Measurements from ENCODE around the gene CRYZL1.
"Not testable (repeated sequence)": the region's sequence is repeated elsewhere in the genome, so short reads cannot be mapped to it uniquely, and the experiment has no call there.

CRYZL1 gene

DNA sequence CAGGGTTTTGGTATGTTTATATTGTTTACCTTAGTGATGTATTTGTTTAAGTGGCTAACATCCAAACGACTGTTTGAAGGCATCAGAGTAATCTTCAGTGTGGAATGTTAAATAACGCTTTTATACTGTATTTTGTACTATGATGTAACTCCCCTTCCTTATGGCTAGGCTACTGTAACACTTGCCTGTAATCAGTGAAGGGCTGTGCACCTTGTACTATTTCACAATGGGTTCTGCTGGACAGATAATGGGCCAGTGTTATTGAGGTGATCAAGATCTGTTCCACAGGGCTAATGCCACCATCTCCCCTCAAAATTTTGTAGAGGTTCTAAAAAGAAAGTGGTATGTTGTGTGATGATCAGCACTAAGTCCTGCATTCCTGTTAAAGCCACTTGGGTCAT lies 64.8 kb downstream of the CRYZL1 start:
- H3K27ac Mint-ChIP-seq, CTCF ChIA-PET, DNase-seq, H3K4me3 Mint-ChIP-seq, H3K9me3 Mint-ChIP-seq, H3K4me1 Mint-ChIP-seq, H3K27me3 Mint-ChIP-seq: not testable (repeated sequence)
- H3K36me3 Mint-ChIP-seq: peaks cover 48% of the 10 kb centered on the region

DNA sequence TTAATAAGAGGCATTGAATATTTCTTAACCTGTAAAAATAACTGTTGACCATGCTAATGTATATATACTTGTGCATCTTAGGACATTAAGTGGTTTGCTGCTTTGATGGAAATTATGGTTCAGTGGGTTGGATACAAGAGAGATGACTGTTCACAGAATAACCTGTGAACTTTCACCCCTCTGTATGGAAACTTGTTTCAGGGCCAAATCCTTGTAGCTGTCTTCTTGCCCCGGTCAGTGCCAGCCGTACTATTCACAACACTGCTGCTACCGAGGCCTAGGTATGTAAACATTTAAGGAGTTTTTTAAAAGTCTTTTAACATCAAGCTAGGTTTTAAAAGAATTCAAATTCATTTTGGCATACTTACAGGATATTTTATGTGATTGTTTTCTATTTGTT lies 69.2 kb downstream of the CRYZL1 start:
- Mint-ChIP-seq H3K27ac (no peak overlapping the region), H3K36me3 (peaks cover 56% of the 10 kb centered on the region), H3K9me3 (no peaks in the 10 kb centered on the region), H3K4me1 (peaks cover 3% of the 10 kb centered on the region), H3K27me3 (no peaks in the 10 kb centered on the region), H3K4me3 (no peak overlapping the region)
- DNase-seq: no peak
- CTCF ChIA-PET: interaction anchor here (1.0 kb wide), 1 partner anchor 11 kb away, joined by 4 read pairs; no protein-coding TSS in a partner anchor

DNA sequence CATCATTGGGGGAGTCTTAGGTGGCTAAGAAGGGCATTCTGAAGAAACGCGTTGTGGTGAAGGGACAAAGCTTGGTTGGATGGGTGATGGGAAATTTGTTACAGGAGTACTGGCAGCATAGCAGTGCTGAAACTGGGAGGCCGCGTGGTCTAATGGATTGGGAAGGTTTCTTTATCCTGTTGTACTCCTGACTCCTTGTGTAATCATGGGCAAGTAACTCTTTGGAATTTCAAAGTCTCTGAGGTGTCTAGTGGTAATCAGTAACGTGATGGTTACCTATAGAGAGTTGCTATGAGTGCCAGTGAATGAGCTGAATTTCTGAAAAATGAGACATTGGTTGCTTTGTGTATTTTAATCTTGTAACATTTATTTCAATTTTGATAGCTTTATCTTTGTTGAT lies 71.5 kb downstream of the CRYZL1 start:
- Mint-ChIP-seq H3K4me1 (peaks cover 3% of the 10 kb centered on the region), H3K27me3 (no peaks in the 10 kb centered on the region), H3K4me3 (no peak overlapping the region), H3K36me3 (peaks cover 49% of the 10 kb centered on the region), H3K9me3 (no peaks in the 10 kb centered on the region), H3K27ac (peak overlapping the region; percentile 68)
- DNase-seq: no peak
- CTCF ChIA-PET: no interaction called here

DNA sequence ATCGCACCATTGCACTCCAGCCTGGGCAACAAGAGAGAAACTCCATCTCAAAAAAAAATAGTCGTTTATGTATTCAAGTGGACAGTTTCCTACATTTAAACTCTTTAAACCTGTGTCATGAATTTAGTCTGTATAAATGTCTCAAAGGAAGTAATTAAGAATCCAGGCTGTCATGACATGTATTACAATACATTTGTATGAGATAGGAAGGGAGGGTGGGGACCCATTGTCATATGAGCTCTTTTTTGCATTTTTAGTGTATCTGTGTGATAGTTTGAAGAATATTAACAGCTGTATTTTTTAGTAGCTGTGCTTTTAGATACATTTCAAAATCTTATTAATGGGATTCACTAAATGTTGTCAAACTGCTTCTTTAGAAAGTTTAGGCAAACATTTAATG lies 73.1 kb downstream of the CRYZL1 start:
- no peak overlapping the region for H3K4me3 Mint-ChIP-seq
- H3K27me3 Mint-ChIP-seq: no peaks in the 10 kb centered on the region
- CTCF ChIA-PET: no interaction called here
- H3K27ac Mint-ChIP-seq: no peak overlapping the region
- DNase-seq: no peak
- peaks cover 3% of the 10 kb centered on the region for H3K4me1 Mint-ChIP-seq
- peaks cover 50% of the 10 kb centered on the region for H3K36me3 Mint-ChIP-seq
- no peaks in the 10 kb centered on the region for H3K9me3 Mint-ChIP-seq

DNA sequence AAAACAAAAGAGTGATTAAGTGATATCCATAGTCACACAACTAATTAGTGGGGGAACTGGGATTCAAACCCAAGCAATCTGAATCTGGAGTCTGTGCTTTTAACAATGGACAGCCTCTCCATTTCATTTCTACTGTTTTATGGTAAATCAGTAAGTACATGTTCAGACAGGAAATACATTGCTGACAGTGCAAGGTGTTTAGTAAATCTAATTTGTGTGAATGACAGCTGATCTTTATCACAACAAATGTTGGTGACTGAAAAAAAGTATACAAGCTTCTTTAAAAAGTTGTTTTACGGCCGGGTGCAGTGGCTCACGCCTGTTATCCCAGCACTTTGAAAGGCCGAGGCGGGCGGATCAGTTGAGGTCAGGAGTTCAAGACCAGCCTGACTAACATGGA lies 73.6 kb downstream of the CRYZL1 start:
- H3K9me3 Mint-ChIP-seq: no peaks in the 10 kb centered on the region

DNA sequence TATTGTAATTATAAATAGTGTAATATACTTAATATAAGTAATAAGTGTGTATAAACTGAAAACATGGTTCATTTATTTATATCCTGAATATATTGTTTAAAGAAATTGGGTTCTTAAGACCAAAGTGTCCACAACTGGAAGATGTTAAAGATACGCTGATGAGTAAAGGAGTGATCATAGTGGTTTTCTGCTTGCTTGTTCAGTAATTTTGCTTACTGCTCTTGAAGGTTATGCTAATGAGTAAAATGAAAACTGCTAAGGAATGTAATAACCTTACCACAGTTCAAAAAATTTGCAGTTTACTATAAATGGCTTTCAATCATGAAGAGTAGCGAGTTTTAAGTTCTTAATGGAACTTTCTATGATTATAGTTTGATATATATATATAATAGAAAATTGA lies 75.0 kb downstream of the CRYZL1 start:
- CTCF ChIA-PET: interaction anchor here (1.2 kb wide), 1 partner anchor 40 kb away, joined by 4 read pairs; no protein-coding TSS in a partner anchor
- no peak for DNase-seq
- peaks cover 5% of the 10 kb centered on the region for H3K4me1 Mint-ChIP-seq
- H3K36me3 Mint-ChIP-seq: peaks cover 45% of the 10 kb centered on the region
- no peaks in the 10 kb centered on the region for H3K27me3 Mint-ChIP-seq
- H3K27ac Mint-ChIP-seq: no peak overlapping the region
- H3K9me3 Mint-ChIP-seq: no peaks in the 10 kb centered on the region
- H3K4me3 Mint-ChIP-seq: no peak overlapping the region

More for the DNA sequence above, 73.6 kb downstream of the CRYZL1 start:
- no peak overlapping the region for H3K27ac Mint-ChIP-seq
- peaks cover 3% of the 10 kb centered on the region for H3K4me1 Mint-ChIP-seq
- DNase-seq: no peak
- CTCF ChIA-PET: no interaction called here
- H3K36me3 Mint-ChIP-seq: peaks cover 50% of the 10 kb centered on the region
- no peaks in the 10 kb centered on the region for H3K27me3 Mint-ChIP-seq
- no peak overlapping the region for H3K4me3 Mint-ChIP-seq

DNA sequence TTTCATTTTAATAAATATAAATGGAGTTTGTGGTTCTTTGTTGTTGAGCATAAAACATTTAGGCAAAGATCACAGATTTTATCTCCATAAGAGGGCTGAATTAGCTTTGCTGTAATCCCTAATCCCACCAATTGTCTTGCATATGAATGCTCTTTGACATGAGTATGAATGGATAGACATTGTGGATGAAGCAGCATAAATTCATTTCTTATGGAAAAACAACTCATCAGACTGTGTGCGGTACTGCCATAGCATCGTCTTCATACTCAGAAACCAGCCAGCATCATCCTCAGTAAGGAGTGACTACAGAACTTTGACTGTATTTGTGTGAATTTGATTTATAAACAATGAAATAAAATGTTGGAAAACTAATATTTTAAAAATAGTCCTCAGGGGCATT lies 79.2 kb downstream of the CRYZL1 start:
- H3K4me1 Mint-ChIP-seq: peaks cover 9% of the 10 kb centered on the region
- H3K4me3 Mint-ChIP-seq: no peak overlapping the region
- H3K27me3 Mint-ChIP-seq: no peaks in the 10 kb centered on the region
- CTCF ChIA-PET: no interaction called here
- H3K9me3 Mint-ChIP-seq: no peaks in the 10 kb centered on the region
- no peak overlapping the region for H3K27ac Mint-ChIP-seq
- no peak for DNase-seq
- peaks cover 60% of the 10 kb centered on the region for H3K36me3 Mint-ChIP-seq

DNA sequence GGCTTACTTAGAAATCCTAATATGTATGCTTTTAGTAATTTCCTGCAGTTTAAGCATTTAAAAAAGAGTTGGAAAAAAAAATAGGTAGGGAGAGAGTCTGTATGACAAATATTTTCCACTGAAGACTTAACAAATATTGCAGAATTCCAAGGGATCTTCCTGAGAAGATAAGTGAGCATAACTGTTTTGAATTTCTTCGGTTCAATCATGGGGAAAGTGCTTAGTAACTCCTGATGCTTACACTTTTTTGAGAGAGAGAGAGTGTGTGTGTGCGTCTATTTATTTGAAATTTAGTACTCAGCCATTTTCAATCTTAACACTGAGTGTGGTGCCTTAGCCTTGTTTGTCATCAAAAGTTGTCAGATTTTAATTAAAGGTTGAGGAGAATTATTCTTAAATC lies 80.2 kb downstream of the CRYZL1 start:
- H3K9me3 Mint-ChIP-seq: no peaks in the 10 kb centered on the region
- CTCF ChIA-PET: no interaction called here
- peak overlapping the region; percentile 0 for H3K27ac Mint-ChIP-seq
- no peaks in the 10 kb centered on the region for H3K27me3 Mint-ChIP-seq
- DNase-seq: no peak
- H3K4me3 Mint-ChIP-seq: no peak overlapping the region
- H3K4me1 Mint-ChIP-seq: peaks cover 18% of the 10 kb centered on the region
- H3K36me3 Mint-ChIP-seq: peaks cover 68% of the 10 kb centered on the region

DNA sequence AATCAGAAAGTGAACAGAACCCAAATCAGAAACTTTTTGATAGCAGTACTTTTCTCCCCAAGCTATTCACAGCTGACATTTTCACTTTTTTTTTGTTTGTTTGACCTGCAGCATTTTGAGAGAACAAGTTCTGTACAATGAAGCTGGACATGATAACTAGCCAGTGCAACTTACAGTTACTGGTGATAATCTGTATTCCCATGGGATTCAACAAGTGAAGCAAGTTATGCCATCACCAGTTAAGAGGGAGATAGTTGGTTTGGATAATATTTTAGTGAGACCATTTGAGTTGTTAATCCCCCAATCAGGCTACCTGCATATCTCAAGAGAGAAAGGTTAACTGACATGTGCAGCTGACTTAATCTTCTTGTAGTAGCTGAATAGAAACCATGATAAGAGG lies 80.6 kb downstream of the CRYZL1 start:
- H3K36me3 Mint-ChIP-seq: peaks cover 72% of the 10 kb centered on the region
- no peak overlapping the region for H3K27ac Mint-ChIP-seq
- H3K27me3 Mint-ChIP-seq: no peaks in the 10 kb centered on the region
- no peak overlapping the region for H3K4me3 Mint-ChIP-seq
- H3K9me3 Mint-ChIP-seq: no peaks in the 10 kb centered on the region
- no peak for DNase-seq
- peaks cover 22% of the 10 kb centered on the region for H3K4me1 Mint-ChIP-seq
- CTCF ChIA-PET: no interaction called here

DNA sequence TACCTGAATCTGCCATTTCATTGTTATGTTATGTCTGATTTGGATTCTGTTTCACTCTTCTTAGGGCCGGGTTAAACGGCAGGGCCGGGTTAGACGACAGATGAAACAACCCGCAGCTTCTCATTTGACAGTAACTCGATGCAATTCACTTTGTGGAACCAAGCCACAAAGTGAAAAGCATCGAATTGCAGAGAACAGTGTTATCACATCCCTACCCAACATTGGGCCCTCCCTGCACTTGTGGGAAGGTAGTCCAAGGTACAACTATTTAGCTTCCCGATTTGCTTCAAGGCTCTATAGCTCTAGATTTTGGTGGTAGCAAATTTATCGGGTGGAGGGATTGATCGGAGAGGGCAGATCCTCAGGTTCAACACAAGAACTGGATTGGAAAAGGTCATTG lies 81.7 kb downstream of the CRYZL1 start:
- CTCF ChIA-PET: interaction anchor here (1.1 kb wide), 1 partner anchor 80 kb away, joined by 3 read pairs; the partner anchor contains the start of gene TMEM50B
- Mint-ChIP-seq H3K4me3 (no peak overlapping the region), H3K4me1 (peaks cover 27% of the 10 kb centered on the region), H3K27me3 (no peaks in the 10 kb centered on the region), H3K9me3 (no peaks in the 10 kb centered on the region), H3K27ac (no peak overlapping the region), H3K36me3 (peaks cover 80% of the 10 kb centered on the region)
- DNase-seq: no peak

DNA sequence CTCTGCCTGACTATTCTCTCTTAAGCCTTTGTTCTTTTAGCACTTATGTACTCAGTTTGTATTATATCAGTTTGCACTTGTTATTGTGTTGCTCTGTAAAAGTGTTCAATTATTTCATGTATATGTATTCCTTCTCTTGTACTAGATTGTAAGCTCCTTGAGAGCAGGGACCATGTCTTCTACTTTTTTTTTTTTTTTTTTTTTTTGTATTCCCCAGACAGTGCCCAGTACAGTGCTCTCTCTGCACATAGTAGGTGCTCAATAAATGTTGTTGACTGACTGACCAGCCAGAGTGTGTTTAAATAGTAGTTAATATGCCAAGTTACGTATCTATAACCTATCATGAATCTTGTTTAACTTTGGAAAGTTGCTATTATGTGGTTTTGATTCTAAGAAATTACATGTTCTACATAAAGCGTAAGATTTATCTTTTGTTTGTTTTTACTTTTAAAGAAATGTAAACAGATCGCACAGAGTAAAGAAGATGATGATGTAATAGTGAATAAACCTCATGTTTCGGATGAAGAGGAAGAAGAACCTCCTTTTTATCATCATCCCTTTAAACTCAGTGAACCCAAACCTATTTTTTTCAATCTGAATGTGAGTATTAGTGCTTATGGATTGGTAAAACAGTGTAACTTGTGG lies 82.6 kb downstream of the CRYZL1 start:
- no peak for DNase-seq
- H3K9me3 Mint-ChIP-seq: no peaks in the 10 kb centered on the region
- H3K27ac Mint-ChIP-seq: no peak overlapping the region
- no peak overlapping the region for H3K4me3 Mint-ChIP-seq
- H3K27me3 Mint-ChIP-seq: no peaks in the 10 kb centered on the region
- CTCF ChIA-PET: interaction anchor here (1.1 kb wide), 1 partner anchor 79 kb away, joined by 3 read pairs; the partner anchor contains the start of gene TMEM50B
- H3K36me3 Mint-ChIP-seq: peaks cover 84% of the 10 kb centered on the region
- peaks cover 37% of the 10 kb centered on the region for H3K4me1 Mint-ChIP-seq

DNA sequence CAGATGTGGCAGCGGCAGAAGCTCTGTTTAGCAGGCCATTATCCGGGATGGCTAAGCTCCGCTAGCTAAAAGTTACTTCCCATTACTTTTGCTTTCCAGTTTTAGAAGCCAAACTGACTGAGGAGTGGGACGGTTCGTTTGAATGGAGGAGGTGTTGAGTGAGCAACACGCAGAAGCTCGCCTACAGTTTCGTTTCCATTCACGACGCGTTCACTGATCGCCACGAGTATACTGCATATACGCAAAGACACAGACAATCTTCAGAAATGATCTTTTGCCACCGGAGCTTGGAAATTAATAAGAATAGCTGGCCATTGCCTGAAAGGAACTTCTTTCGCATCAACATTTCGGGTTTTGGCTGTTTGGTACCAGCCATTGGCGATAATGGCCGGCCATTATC lies 84.1 kb downstream of the CRYZL1 start:
- CTCF ChIA-PET: interaction anchor here (0.6 to 2.2 kb wide), 2 partner anchors 49 to 317 kb away, joined by 3 to 9 read pairs; no protein-coding TSS in a partner anchor
- peaks cover 43% of the 10 kb centered on the region for H3K4me1 Mint-ChIP-seq

DNA sequence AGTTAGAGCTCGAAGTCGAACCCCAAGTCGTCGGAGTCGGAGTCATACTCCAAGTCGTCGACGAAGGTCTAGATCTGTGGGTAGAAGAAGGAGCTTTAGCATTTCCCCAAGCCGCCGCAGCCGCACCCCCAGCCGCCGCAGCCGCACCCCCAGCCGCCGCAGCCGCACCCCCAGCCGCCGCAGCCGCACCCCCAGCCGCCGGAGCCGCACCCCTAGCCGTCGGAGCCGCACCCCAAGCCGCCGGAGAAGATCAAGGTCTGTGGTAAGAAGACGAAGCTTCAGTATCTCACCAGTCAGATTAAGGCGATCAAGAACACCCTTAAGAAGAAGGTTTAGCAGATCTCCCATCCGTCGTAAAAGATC lies 86.6 kb downstream of the CRYZL1 start:
- CTCF ChIA-PET: no interaction called here
- Mint-ChIP-seq H3K4me3 (no peak overlapping the region), H3K27ac (no peak overlapping the region)

More for the DNA sequence above, 84.1 kb downstream of the CRYZL1 start:
- Mint-ChIP-seq H3K27me3 (no peaks in the 10 kb centered on the region), H3K36me3 (peaks cover 83% of the 10 kb centered on the region), H3K27ac (no peak overlapping the region), H3K9me3 (no peaks in the 10 kb centered on the region), H3K4me3 (no peak overlapping the region)
- no peak for DNase-seq

DNA sequence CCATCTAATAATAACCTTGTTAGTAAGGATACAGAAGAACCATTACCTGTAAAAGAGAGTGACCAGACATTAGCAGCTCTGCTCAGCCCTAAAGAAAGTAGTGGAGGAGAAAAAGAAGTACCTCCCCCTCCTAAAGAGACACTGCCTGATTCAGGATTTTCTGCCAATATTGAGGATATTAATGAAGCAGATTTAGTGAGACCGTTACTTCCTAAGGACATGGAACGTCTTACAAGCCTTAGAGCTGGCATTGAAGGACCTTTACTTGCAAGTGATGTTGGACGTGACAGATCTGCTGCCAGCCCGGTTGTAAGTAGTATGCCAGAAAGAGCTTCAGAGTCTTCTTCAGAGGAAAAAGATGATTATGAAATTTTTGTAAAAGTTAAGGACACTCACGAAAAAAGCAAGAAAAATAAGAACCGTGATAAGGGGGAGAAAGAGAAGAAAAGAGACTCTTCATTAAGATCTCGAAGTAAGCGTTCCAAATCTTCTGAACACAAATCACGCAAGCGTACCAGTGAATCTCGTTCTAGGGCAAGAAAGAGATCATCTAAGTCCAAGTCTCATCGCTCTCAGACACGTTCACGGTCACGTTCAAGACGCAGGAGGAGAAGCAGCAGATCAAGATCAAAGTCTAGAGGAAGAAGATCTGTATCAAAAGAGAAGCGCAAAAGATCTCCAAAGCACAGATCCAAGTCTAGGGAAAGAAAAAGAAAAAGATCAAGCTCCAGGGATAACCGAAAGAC lies 87.1 kb downstream of the CRYZL1 start:
- H3K9me3 Mint-ChIP-seq: no peaks in the 10 kb centered on the region
- CTCF ChIA-PET: no interaction called here
- peak overlapping the region; percentile 38 for H3K27ac Mint-ChIP-seq

More for the DNA sequence above, 86.6 kb downstream of the CRYZL1 start:
- H3K9me3 Mint-ChIP-seq: no peaks in the 10 kb centered on the region
- H3K4me1 Mint-ChIP-seq: peaks cover 37% of the 10 kb centered on the region
- DNase-seq: no peak
- H3K27me3 Mint-ChIP-seq: no peaks in the 10 kb centered on the region
- peaks cover 80% of the 10 kb centered on the region for H3K36me3 Mint-ChIP-seq

DNA sequence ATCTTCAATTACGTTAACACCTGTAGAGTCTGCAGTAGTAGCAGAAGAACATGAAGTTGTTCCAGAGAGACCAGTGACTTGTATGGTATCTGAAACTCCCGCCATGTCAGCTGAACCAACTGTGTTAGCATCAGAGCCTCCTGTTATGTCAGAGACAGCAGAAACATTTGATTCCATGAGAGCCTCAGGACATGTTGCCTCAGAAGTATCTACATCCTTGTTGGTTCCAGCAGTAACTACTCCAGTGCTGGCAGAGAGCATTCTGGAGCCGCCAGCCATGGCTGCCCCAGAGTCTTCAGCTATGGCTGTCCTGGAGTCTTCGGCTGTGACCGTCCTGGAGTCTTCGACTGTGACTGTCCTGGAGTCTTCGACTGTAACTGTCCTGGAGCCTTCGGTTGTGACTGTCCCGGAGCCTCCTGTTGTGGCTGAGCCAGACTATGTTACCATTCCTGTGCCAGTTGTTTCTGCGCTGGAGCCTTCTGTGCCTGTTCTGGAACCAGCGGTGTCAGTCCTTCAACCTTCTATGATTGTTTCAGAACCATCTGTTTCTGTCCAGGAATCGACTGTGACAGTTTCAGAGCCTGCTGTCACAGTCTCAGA lies 88.4 kb downstream of the CRYZL1 start:
- H3K27me3 Mint-ChIP-seq: no peaks in the 10 kb centered on the region
- CTCF ChIA-PET: no interaction called here
- DNase-seq: no peak
- no peak overlapping the region for H3K27ac Mint-ChIP-seq
- no peaks in the 10 kb centered on the region for H3K9me3 Mint-ChIP-seq
- peaks cover 41% of the 10 kb centered on the region for H3K4me1 Mint-ChIP-seq
- peaks cover 81% of the 10 kb centered on the region for H3K36me3 Mint-ChIP-seq
- no peak overlapping the region for H3K4me3 Mint-ChIP-seq

More for the DNA sequence above, 87.1 kb downstream of the CRYZL1 start:
- H3K36me3 Mint-ChIP-seq: peaks cover 80% of the 10 kb centered on the region
- H3K4me1 Mint-ChIP-seq: peaks cover 37% of the 10 kb centered on the region
- no peak for DNase-seq
- no peak overlapping the region for H3K4me3 Mint-ChIP-seq
- H3K27me3 Mint-ChIP-seq: no peaks in the 10 kb centered on the region

Measured in activated naive CD4-positive, alpha-beta T cell treated with anti-CD3 and anti-CD28 coated beads, Interleukin-2, amount 10 ng/mL, durations not matched to agents 7 days and 5 days (primary cell).